Measurements from ENCODE around the gene MPP3.

DNA sequence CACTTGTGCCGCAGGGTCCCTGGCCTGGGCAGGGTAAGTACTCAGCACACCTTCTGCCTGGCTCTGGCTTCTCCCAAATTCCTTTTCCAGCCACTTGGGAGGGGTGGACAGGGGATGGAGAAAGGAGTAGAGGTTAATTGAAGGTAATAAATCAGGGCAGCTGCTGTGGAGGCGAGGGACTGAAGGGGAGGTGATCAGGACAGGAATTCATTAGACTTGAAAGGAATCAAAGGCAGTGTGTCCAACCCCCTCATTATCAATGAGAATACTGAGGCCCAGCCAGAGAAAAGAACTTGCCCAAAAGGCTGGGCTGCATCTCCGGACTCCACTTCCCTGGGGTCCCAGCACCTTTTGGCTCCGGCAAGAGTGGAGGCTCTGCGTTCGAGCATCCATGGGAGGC is 76.7 kb downstream of the MPP3 start:
- TF ChIP-seq POLR2A (IDR thresholded peaks at IDR 0.05; ENCODE audit: low read depth, low read length) (no peak), POLR2AphosphoS5 (IDR thresholded peaks at IDR 0.05; ENCODE audit: low read depth, low read length) (no peak)

Measured in GM12892 (cell line).